Stimulated activated CD8-positive, alpha-beta memory T cell treated with anti-CD3 and anti-CD28 coated beads, Interleukin-12 subunit alpha, Interleukin-12 subunit beta, amount 100 ng/mL, for 24 hours (primary cell): ENCODE results near the gene AOAH.
A peak's percentile ranks its signal among the peaks of the same experiment; 100 is the strongest.

Experiments
- DNase-seq: peaks from one replicate; pipeline ENCODE4 v3.0.0-alpha.2; 2020; ENCODE audit errors: extremely low read depth

Gene AOAH

DNA sequence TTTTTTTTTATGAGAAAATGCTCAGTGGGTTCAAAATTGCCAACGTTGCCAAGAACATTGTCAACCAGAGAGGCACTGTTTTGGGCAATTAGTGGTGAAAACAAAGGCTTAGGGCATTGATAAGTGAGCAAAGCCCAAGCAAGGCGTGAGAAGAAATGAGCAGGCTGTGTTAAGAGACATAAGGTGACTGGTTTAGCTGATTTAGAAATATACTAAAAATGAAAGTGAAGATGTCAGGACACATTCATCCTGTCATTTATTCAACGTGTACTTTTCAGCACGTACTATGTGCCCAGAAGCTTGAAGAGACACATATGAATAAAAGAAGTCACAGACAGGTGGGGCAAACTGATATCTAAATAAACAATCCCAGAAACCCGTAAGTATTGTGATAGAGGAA lies 31.8 kb downstream of the AOAH start:
- DNase-seq, result no peak

DNA sequence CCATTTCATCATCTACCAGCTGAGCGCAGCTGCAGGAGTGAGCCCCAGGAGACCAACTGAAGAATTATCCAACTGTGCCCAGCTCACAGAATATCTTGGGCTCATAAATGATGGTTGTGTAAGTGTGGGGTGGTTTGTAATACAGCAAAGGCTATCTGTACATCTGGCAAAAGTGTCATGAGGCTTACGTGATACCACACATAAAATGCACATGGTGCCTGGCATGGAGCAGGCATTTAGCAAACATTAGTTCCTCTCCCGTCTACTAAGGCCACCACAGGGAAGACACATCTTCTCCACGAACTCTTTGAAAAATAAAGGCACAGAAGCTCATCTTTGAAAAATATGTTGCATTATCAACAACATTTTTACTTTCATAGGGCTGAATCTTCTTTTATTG lies 32.3 kb downstream of the AOAH start:
- no peak for DNase-seq

DNA sequence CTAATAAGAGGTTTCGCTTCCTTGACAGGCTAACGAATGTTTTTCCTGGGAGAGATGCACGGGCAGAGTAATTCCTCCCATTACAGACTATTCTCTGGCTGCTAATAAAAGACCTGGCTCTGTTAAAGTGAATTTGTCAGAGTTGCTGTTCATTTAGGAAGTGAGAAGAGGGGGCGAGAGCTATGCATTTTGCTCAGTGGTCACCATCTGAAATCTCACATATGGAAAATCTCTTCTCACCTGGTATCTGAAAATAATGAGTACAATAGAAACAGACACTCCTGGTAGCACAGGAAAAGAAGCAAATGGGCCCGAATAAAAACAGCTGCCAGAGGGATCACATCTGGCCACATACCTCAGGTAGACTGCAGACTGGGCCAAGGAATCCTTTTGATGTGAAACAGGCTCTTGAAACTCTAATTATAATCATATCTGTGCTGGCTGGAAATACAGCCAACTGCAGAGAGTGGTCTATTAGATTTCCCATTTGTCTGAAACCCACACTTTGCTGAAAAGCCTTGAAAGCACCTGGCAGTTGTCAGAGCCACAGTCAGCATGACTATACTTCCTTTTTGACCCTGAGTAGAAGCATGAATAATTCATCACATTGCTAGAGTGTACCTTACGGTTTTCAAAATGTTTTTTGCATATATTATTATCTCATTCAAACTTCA lies 33.6 kb downstream of the AOAH start:
- DNase-seq, result no peak

DNA sequence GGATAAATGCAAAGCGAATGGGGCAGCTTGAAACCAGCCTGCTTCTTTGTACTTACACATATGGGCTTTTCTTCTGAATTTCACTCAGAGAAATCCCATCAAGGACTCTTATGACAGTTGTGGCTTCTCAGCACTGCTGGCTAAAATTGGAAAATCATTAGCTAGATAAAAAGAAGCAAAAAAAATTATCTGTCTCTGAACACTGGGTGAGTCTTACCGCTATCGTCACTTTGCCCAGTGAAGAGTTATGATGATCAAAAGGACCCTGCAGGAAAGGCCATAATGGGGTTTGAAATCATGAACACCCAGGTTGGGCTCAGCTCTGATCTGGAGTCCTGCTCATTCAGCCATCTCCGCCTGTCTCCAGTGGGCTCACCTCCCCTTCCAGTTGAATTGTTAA lies 34.3 kb downstream of the AOAH start:
- DNase-seq, result no peak

DNA sequence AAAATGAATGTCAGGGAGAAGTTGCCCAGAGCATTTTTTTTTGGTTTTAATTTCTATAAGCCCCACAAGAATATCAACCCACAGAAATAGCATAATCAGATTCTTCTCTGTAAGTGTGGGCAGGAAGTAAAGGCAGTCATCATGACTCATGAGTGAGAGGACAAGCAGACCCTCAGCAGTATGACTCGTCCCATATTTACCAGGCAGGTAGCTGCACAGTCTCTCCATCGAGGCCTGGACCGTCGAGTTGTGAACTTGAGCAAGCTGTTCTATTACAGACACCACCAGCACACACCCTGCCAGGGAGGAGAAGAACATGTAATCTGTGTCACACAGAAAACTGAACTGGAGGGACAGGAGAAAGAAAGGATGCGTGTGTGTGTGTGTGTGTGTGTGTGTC lies 37.8 kb downstream of the AOAH start:
- peak; percentile 26 for DNase-seq

DNA sequence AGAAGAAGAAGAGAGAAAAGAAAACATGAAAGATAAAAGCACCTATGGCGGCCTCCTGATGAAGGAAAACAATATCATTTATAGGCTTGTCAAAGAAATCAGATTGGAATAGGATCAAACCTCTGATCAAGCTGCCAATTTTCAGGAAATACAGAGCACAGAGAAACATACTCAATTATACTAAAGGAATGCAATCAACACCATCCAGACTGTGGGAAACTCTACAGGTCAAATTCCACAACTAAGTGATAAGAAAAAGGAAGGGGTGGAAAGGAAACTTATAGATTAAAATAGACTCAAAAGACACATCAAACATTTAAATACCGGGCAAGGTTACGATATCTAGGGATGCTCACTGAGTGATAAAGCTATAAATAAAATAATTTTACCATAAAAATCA lies 39.3 kb downstream of the AOAH start:
- DNase-seq, result no peak

DNA sequence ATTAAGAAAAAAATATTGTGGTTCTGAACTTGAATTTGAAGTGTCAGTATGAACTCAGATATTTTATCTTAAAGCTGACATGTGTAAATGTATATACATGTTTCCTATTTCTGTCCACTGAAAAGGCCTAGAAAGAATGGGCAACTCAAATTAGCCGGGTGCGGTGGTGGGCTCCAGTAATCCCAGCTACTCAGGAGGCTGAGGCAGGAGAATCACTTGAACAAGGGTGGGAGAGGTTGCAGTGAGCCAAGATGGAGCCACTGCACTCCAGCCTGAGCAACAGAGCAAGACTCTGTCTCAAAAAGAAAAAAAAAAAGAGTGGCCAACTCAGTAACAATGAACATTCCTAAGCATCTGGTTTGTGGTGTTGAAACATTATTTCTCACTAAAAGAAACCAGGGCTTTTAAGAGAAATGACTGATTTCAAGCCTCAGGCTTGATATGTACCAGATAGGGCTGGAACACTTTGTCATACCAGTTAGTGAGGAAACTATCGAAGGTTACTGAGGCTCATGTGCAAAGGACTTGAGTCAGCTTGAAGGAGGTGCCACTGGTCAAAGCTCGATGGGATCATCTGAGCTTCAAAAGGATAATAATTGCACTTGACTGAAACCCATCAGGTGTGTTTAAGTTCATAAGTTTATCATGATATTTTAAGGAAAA lies 40.5 kb downstream of the AOAH start:
- no peak for DNase-seq

DNA sequence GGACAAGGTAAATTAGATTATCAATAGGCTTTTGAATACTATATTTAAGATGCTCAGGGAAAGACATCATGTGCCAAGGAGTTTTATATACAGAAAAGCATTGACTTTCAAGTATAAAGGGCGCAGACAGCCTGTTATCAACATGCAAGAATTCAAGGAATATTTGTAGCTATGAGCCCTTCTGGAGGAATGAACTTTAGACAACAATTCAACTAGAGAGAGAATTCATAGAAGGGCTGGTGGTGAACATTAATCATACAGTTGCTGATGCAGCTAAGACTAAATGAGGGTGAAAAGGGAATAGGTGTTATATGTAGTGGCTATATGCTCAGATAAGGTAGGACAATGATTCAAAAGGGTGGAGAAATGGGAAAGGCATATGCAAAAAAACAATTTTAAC lies 41.2 kb downstream of the AOAH start:
- no peak for DNase-seq

DNA sequence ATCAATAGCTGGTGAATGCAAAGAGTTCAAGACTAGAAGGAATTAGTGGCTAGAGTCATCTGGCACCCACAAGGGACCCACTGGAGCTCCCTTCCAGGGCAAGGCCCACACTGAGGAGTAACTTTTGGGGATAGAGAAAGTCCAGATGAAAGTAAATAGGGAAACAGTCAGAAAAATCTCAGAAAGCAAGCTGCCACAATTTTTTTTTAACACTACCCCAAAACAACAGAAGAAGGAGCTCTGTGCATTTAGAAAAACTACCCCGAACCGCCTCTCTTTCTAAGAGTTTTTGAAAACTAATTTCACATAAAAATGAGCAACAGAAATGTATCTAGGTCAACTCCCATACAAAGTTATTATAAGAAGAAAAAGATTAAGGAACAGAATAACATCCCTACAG lies 42.2 kb downstream of the AOAH start:
- no peak for DNase-seq

DNA sequence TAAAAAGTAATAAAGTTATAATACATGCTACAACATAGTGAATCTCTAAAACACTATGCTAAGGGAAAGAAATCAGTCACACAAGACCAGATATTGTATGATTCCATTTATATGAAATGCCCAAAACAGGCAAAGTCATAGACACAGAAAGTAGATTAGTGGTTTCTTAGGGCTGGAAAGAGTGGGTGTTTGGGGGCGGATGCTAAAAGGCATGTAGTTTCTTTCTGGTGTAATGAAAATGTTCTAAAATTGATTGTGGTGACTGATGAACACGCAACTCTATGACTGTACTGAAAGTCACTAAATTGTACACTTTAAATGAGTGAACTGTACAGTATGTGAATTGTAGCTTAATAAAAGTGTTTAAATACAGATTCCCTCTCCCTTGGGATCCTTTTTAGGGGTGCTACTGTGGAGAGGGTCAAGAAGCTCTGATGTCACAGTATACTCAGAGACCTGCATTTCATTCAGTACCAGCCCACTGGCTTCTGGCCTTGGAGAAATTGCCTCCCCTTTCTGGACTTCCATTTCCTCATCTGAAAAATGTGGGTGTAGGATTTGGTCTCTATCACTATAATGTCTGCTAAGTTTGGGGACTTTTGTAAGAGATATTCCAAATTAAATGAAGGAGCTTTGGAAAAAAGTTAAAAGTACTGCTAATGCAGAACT lies 46.4 kb downstream of the AOAH start:
- DNase-seq, result peak; percentile 43

DNA sequence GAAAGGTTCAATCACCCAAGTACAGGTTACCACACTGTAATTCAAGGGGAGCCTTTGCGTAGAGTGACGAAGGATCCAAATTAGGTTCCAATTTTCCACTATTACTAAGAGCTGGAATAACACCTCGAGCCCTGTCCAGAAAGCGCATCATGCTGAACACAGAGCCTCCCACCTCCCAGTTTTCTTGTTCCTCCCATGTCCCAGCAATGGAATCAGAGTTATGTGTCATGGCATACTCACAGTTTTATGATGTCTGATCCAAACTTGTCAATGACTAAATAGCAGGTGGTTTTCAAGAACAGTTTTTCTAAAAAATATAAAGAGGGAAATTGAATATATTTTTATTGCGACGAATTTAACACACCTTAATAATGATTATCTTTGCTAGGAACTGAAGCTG lies 50.6 kb downstream of the AOAH start:
- no peak for DNase-seq

DNA sequence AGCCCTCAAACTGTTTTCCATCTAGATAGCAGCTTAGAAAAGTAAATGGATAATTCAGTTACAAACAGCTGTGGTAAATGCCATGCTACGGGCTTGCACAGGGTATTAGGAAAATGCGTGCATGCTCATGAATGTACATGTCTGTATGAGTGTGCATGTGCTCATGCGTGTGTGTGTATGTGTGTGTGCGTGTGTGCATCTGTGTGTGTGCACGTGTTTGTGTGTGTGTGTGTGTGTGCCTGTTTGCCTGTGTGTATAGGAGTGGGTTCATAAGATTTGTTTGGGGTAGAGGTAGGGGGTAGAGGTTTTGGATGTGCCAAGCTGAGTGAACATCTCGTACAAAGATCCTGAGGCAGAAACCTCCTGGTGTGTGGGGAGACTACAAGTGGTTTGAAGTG lies 52.9 kb downstream of the AOAH start:
- DNase-seq, result no peak

DNA sequence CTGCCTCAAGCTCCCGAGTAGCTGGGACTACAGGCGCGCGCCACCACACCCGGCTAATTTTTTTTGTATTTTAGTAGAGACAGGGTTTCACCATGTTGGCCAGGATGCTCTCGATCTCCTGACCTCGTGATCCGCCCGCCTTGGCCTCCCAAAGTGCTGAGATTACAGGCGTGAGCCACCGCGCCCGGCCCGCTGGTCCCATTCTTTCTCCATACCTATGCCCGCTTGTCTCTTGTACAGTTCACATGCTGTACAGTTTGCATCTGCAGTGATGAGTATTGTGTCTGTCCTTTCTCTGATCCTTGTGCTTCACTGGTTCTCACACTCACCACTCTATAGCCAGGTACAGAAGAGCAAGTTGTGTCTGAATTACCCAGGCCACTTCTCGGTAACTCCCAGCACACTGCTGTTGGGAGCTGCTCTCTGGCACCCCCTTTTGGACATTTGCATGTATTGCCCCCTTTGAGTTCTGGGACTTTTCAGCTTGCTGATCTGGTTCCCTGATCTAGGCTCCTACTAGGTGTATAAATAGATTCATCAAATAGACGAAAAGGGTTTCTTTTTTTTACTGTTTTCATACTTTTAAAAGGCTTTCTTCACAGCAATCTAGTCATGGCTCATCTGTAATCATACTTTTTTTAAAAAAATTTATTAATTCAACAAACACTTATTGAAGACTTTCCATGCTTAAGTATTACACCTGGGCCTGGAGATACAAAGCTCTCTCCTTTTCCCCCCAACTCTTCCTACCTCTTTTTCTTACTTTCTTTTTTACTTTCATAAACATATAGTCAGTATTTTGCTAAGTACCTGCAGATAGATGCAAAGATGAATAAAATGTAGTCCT lies 53.5 kb downstream of the AOAH start:
- peak; percentile 21 for DNase-seq

DNA sequence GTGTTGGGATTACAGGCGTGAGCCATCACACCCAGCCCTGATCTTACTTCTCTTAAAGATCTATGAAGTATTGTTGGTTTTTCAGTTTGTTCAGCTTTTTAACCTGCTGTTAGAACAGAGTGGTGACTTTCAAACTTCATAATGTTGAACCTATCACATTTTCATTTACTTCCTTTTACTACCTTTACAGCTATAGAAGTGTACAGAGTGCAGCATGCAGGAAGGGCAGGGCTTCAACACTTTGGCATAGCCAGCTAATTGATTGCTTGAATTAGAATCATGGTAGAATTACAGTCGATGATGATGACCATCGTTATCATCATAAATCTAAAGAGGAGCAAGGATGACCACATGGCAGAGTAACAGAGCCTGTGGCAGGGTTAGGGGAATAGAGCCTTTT lies 55.5 kb downstream of the AOAH start:
- DNase-seq, result no peak

DNA sequence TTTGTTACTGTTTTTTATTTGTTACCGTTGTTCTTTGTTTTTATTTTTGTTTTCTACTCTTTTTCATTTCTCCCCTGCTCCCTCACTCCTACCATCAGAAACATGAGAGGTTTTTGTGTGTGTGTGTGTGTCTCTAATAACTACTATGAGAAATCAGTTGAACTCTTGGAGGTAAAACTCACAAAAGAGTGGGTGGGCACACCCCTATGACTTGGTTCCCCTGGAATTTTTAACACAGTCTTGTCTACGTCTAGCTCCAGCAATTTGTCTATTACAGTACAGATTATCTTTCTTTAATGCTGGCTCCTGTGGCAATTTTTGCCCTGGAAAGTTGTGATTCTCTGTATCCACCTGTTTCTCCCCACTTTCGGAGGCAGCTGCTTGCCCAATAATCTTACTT lies 56.2 kb downstream of the AOAH start:
- DNase-seq, result no peak

DNA sequence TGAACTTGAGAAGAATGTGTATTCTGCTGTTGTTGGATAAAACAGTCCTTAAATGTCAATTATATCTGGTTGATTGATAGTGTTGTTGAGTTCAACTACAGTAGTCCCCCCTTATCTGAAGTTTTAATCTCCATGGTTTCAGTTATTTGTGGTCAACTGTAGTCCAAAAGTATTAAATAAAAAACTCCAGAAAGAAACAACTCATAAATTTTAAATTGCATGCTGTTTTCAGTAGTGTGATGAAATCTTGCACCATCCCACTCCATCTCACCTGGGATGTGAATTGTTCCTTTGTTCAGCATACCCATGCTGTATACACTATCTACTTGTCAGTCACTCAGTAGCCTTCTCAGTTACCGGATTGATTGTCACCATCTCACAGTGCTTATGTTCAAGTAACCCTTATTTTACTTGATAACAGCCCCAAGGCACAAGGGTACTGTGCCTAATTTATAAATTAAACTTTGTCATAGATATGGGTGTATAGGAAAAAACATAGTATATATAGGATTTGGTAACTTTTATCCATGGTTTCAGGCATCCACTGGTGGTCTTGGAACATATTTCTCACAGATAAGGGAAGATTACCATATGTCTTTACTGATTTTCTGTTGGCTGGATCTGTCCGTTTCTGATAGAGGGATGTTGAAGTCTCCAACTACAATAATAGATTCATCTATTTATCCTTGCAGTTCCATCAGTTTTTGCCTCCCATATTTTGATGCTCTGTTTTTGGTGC lies 57.1 kb downstream of the AOAH start:
- no peak for DNase-seq

DNA sequence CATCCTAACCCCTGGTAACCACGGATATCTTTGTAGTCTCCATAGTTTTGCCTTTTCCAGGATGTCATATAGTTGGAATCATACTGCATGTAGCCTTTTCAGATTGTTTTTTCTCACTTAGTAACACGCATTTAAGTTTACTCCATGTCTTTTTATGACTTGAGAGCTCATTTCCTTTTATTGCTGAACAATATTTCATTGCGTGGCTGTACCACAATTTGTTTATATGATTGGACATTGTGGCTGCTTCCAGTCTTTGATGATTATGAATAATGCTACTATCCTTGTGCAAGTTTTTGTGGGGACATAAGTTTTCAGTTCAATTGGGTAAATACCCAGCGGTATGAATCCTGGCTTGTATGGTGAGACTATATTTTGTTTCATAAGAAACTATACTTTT lies 60.8 kb downstream of the AOAH start:
- no peak for DNase-seq

DNA sequence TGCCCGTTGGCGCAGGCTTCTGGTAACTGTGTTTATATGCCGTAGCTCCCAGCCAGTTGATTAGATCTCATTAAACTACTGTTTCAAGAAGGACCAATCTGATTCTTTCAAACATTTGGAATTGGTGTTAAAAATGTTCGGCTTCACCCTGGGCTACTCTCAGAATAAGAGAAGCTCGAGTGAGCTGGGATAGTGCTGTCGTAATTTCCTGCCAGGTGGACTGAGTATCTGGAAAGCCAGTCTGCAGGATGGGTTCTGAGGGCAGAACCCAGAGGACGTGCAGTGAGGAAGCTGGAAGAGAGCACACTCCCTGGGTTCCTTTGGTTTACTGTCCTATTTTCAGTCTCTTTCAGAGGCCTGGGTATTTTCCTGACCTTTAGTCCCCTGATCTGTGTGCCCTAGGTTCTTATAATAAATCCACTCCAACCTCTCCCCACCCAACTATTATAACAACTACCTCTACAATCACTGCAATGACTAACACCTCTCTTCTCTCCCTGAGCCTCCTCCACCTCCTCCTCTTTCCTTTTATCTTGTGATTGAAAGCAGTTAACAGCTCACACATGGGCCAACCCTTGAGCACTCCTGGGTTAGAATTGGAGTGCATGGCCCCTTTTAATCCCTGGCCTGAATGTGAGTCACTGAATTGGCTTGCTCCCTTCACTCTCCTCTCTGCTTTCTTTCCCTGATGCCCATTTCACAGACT lies 63.0 kb downstream of the AOAH start:
- no peak for DNase-seq

DNA sequence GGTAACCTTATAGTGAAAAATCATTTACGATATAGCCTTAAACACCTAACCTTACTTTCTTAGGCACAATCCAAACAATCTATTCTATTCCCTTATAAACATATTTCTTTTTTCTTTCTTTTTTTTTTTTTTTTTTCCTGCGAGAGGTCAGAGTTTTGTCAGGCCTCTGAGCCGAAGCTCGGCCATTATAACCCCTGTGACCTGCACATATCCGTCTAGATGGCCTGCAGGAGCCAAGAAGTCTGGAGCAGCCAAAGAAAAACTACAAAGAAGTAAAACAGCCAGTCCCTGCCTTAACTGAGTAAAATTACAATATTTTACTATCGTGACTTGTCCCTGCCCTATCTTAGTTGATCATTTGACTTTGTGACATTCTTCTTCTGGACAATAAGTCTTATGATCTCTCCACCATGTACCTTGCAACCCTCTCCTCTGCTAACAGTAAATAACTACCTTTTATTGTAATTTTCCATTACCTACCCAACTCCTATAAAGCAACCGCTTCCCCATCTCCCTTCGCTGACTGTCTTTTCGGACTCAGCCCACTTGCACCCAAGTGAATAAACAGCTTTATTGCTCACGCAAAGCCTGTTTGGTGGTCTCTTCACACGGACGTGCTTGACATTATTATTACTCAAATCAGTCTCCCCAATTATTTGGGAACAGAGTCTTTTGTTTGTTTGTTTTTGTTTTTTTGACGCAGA lies 64.5 kb downstream of the AOAH start:
- no peak for DNase-seq

DNA sequence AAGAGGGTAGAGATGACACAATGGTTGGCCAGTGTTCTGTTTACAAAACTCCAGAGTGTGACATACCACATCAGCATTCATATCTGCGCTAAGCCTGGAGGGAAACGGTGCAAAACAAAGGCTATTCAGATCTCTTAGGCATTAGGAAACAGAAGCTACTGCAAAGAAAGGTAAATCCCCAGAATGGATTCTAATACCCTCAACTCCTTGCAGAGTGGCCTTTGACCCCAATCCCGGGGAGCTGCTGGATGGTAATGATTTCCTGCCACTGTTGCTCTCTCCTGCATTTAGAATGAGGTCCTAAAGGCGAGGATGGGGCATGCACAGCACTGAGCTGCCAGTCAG lies 65.2 kb downstream of the AOAH start:
- no peak for DNase-seq
